Measurements from ENCODE around the gene CARHSP1. TPM values are rescaled to one million over a fixed set of nuclear protein-coding genes. Genes with fewer than 3 reads are reported as not detected.
"Not testable (repeated sequence)": the region's sequence is repeated elsewhere in the genome, so short reads cannot be mapped to it uniquely, and the experiment has no call there.

Gene CARHSP1
- total RNA-seq, 1 donor from 2014 or later = 115 TPM

DNA sequence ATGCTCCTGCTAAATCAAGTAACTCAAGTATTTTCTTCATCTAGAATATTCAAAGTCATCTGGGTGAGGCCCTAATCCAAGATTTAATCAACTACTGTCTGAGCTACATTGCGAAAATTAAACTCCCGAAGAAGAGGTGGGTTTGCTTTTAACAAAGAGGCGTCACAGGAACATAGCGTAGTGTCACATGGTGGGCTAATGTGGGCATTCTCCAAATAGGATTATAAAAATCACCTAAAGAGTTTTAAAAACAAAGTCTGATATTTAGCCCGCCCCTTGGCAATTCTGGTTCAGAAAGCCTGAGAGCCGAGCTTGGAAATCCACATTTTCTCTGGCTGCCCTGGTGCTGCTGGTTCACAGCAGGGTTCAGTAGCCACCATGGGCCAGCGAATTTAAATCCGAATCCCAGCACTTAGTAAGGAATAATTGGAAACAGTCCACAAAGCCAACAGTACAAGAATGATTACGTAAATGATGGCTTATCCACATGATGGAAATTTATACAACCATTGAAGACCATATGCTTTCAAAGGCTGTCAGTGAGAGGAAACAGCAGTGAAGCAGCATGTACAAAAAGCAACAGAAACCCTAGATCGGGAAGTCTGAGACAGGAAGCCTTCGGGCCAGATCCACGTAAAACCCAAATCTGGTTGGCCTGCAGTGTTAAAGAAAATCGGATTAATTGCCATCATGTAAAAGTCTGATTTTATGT is 62.4 kb downstream of the CARHSP1 start:
- peaks cover 22% of the 10 kb centered on the region for H3K36me3 Mint-ChIP-seq
- no peak overlapping the region for H3K27ac ChIP-seq

DNA sequence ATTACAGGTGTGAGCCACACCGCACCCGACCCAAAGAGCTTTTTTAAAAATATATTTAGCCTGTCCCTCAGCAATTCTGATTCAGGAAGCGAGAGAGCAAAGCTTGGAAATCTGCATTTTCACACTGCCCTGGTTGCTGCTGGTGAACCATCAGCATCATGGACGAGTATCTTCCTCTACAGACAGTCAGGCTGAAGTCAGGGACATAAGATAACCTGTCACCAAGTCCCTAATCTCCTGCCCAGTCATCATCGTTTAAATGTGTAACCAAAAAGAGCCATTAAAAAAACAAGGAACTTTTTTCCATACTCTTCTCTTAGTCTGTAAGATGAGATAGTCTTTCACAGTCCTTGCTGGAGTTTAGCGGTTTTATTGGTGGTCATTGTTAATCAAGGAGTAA is 64.5 kb downstream of the CARHSP1 start:
- Histone ChIP-seq H3K36me3 (no peaks in the 10 kb centered on the region), H3K79me2 (ENCODE audit: low read depth) (peaks cover 21% of the 10 kb centered on the region), H3K9ac (no peak overlapping the region), H4K20me1 (ENCODE audit: low read depth) (no peaks in the 10 kb centered on the region), H2AFZ (replicated peaks) (no peak overlapping the region), H3K4me1 (no peaks in the 10 kb centered on the region), H3K4me3 (no peak overlapping the region), H3K9me3 (ENCODE audit: low read depth) (no peaks in the 10 kb centered on the region), H3F3A (ENCODE audit: low read depth) (no peaks in the 10 kb centered on the region), H3K27ac (no peak overlapping the region), H3K27me3 (no peaks in the 10 kb centered on the region), H3K4me2 (no peak overlapping the region)
- TF ChIP-seq EZH2phosphoT487 (IDR thresholded peaks at IDR 0.05) (no peak), EZH2 (IDR thresholded peaks at IDR 0.05) (no peak)
- TF ChIP-seq, protein P1, sequence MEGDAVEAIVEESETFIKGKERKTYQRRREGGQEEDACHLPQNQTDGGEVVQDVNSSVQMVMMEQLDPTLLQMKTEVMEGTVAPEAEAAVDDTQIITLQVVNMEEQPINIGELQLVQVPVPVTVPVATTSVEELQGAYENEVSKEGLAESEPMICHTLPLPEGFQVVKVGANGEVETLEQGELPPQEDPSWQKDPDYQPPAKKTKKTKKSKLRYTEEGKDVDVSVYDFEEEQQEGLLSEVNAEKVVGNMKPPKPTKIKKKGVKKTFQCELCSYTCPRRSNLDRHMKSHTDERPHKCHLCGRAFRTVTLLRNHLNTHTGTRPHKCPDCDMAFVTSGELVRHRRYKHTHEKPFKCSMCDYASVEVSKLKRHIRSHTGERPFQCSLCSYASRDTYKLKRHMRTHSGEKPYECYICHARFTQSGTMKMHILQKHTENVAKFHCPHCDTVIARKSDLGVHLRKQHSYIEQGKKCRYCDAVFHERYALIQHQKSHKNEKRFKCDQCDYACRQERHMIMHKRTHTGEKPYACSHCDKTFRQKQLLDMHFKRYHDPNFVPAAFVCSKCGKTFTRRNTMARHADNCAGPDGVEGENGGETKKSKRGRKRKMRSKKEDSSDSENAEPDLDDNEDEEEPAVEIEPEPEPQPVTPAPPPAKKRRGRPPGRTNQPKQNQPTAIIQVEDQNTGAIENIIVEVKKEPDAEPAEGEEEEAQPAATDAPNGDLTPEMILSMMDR (IDR thresholded peaks at IDR 0.05) = no peak
- no peak overlapping the region for H3K27ac Mint-ChIP-seq
- H3K4me1 Mint-ChIP-seq = peaks cover under 1% of the 10 kb centered on the region
- H3K9me3 Mint-ChIP-seq = no peaks in the 10 kb centered on the region
- no peaks in the 10 kb centered on the region for H3K27me3 Mint-ChIP-seq (ENCODE audit: insufficient read depth, low read depth)
- no peak for DNase-seq (ENCODE audit: low spot score)
- H3K36me3 Mint-ChIP-seq = peaks cover 18% of the 10 kb centered on the region
- no peak overlapping the region for H3K4me3 Mint-ChIP-seq

More for the DNA sequence above, 62.4 kb downstream of the CARHSP1 start:
- Histone ChIP-seq H3K4me1 (no peaks in the 10 kb centered on the region), H3K4me2 (no peak overlapping the region), H3K36me3 (no peaks in the 10 kb centered on the region), H3K79me2 (ENCODE audit: low read depth) (peaks cover under 1% of the 10 kb centered on the region), H3K27me3 (no peaks in the 10 kb centered on the region), H3K4me3 (no peak overlapping the region), H4K20me1 (ENCODE audit: low read depth) (no peaks in the 10 kb centered on the region), H2AFZ (replicated peaks) (no peak overlapping the region), H3K9me3 (ENCODE audit: low read depth) (no peaks in the 10 kb centered on the region), H3K9ac (no peak overlapping the region), H3F3A (ENCODE audit: low read depth) (no peaks in the 10 kb centered on the region)
- Mint-ChIP-seq H3K27me3 (ENCODE audit: insufficient read depth, low read depth) (no peaks in the 10 kb centered on the region), H3K4me3 (no peak overlapping the region), H3K27ac (no peak overlapping the region), H3K9me3 (no peaks in the 10 kb centered on the region), H3K4me1 (no peaks in the 10 kb centered on the region)
- TF ChIP-seq EZH2phosphoT487 (IDR thresholded peaks at IDR 0.05) (no peak), EZH2 (IDR thresholded peaks at IDR 0.05) (no peak)
- TF ChIP-seq, protein P1 (IDR thresholded peaks at IDR 0.05) = no peak
- DNase-seq (ENCODE audit: low spot score) = no peak

DNA sequence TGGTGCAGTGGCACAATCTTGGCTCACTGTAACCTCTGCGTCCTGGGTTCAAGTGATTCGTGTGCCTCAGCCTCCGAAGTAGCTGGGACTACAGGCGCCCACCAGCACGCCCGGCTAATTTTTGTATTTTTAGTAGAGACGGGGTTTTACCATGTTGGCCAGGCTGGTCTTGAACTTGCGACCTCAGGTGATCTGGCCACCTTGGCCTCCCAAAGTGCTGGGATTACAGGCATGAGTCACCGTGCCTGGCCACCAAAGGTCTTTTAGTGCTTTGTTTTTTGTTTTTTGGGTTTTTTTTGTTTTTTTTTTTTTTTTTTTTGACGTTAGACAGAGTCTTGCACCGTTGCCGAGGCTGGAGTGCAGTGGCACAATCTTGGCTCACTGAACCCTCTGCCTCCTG is 65.1 kb downstream of the CARHSP1 start:
- H3F3A ChIP-seq (ENCODE audit: low read depth); H3K4me1 Mint-ChIP-seq; H3K4me3 ChIP-seq; H3K4me1 ChIP-seq; H2AFZ ChIP-seq (replicated peaks); H3K27ac Mint-ChIP-seq; H3K9ac ChIP-seq; H3K27me3 Mint-ChIP-seq (ENCODE audit: insufficient read depth, low read depth); H3K36me3 ChIP-seq; H3K27me3 ChIP-seq; DNase-seq (ENCODE audit: low spot score); H3K4me2 ChIP-seq; H3K9me3 ChIP-seq (ENCODE audit: low read depth); H3K9me3 Mint-ChIP-seq; H4K20me1 ChIP-seq (ENCODE audit: low read depth); H3K4me3 Mint-ChIP-seq; H3K27ac ChIP-seq: not testable (repeated sequence)
- H3K79me2 ChIP-seq (ENCODE audit: low read depth) = peaks cover 27% of the 10 kb centered on the region
- H3K36me3 Mint-ChIP-seq = peaks cover 18% of the 10 kb centered on the region

Other genes starting within 250 kb of the CARHSP1 start
- gene METTL22, start 247.3 kb downstream of the CARHSP1 start, total RNA-seq (ENCODE audit: low replicate concordance) = 41.1 and 54.8 TPM in 2 replicates
- gene ABAT, start 194.4 kb downstream of the CARHSP1 start, total RNA-seq (ENCODE audit: low replicate concordance) = 7.3 and 7.9 TPM in 2 replicates
- gene TMEM186, start 71.4 kb downstream of the CARHSP1 start, total RNA-seq (ENCODE audit: low replicate concordance) = 6.4 and 9.9 TPM in 2 replicates
- 12.5 and 22.2 TPM in 2 replicates for gene PMM2, start 71.2 kb downstream of the CARHSP1 start, total RNA-seq (ENCODE audit: low replicate concordance)
- gene LITAFD, start 13.3 kb upstream of the CARHSP1 start, total RNA-seq (ENCODE audit: low replicate concordance) = not detected in 2 replicates
- 76.3 and 90.3 TPM in 2 replicates for gene USP7, start 94.9 kb upstream of the CARHSP1 start, total RNA-seq (ENCODE audit: low replicate concordance)
- gene HAPSTR1, start 222.6 kb upstream of the CARHSP1 start, total RNA-seq (ENCODE audit: low replicate concordance) = 64.2 and 77.3 TPM in 2 replicates